SW 1271 (cell line): ENCODE results near the gene MAN1A1.
A peak's percentile ranks its signal among the peaks of the same experiment; 100 is the strongest.
"Not testable (repeated sequence)": the region's sequence is repeated elsewhere in the genome, so short reads cannot be mapped to it uniquely, and the experiment has no call there.

Experiments used
- DNase-seq, 2 experiments: peaks; one replicate each; lab custom pipeline; 2025; lab: John Stamatoyannopoulos, UW

The MAN1A1 gene

DNA sequence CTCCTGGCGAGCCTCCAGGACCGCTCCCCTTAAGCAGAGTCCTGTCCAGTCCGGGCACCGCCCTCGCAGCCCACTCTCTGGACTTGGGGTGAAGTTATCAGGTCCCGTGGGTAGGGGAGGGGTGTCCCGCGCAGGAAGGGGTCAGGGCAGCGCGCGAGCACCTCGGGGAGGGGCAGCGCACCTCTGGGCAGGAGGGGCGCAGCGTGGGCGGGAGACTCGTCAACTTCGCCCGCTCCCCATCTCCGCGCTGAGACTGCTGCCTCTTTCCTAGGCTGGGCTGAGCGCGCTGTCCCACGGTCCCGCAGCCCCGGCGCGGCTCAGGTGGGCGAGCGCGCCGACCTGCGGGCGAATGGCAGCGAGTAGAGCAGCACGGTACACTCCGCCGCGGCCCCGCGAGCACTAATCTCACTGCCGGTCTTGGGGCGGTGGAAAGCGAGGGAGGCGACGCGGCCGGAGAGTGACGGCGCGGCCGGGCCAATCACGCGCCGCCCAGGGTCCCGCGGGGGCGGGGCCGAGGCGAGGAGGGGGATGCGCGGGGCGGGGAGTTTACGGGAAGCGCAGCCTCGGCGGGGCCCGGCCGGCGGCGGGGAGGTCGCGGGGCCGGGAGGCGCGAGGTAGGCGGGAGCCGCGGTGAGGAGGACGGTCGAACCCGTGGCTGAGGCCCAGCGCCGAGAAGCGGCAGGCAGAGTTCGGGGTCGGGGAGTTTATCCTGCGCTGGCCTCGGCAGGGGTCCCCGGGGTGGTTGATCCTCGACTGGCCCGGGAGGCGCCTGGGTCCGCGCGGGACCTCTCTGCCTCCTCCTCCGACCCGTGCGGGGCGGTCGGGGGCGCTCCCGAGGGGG lies at the start of gene MAN1A1:
MAN1A1 (minus strand) TSS at position 401 of the 841 bp plus-strand sequence. CDS start 696 bp downstream, outside the sequence.
- DNase-seq, result peak; percentile 43 to 49

GRCh38 chr6:119395192-119395591 lies 45.6 kb upstream of the MAN1A1 start:
- no peak for DNase-seq

DNA sequence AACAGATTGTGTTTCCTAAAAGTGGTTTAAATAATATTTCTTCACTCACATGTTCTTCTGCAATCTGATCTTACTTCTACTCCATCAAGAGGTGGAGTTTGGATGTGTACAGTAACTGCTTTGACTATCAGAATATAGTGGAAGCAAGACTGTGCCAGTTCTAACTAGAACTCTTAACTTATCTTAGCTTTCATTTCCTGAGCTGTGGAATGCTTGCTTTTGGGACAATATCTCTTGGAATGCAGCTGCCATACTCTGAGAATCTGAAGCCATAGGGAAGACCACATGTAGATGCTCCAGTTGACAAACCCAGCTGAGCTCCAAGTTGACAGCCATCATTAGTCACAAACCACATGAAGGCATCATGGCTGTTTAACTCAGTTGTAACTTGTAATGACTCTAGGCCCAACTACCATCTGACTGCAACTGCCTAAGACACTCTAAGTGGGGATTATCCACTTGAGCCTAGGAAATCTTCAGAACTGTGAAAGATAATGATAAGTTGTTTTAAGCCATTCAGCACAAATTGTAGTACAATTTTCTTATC lies 40.8 kb upstream of the MAN1A1 start:
- DNase-seq, result no peak

DNA sequence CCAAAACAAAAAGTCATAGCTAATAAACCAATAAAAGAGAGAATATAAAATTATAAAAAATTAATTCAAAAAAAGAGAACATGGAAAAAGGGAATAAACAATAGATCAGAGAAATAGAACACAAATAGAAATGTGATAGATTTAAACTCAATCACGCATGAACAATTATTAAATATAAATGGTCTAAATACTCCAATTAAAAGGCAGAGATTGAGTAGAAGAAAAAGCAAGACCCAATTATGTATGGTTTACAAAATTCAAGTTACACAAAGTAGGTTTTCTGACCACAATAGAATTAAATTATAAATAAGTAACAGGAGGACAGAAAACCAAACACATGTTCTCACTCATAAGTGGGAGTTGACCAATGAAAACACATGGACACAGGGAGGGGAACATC lies 36.4 kb upstream of the MAN1A1 start:
- no peak for DNase-seq

- DNase-seq, result no peak
Measured at GRCh38 chr6:119384444-119384843, 34.9 kb upstream of the MAN1A1 start.

DNA sequence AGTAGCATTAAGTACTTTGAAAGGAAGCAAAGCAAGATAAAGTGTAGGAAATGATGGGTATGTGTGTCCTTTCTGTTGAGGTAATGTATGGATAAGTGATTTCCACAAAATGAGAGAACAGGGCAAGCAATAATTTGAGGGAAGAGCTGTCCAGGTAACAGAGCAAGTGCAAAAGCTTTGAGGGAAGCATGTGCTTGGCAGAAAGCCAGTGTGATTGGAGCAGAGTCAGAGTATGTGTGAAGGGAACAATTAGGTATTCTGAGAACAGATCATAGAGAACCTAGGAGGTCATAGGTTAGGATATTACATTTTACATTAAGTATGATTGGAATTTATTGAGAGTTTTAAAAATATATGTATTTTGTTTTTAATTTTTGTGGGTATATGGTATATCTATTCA lies 30.2 kb upstream of the MAN1A1 start:
- no peak for DNase-seq

DNA sequence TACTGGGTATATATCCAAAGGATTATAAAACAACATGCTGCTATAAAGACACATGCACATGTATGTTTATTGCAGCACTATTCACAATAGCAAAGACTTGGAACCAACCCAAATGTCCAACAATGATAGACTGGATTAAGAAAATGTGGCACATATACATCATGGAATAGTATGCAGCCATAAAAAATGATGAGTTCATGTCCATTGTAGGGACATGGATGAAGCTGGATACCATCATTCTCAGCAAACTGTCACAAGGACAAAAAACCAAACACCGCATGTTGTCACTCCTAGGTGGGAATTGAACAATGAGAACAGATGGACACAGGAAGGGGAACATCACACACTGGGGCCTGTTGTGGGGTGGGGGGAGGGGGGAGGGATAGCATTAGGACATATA lies 27.5 kb upstream of the MAN1A1 start:
- not testable (repeated sequence) for DNase-seq

GRCh38 chr6:119370080-119370479 lies 20.5 kb upstream of the MAN1A1 start:
- no peak for DNase-seq

GRCh38 chr6:119368921-119369320 lies 19.4 kb upstream of the MAN1A1 start:
- no peak for DNase-seq

DNA sequence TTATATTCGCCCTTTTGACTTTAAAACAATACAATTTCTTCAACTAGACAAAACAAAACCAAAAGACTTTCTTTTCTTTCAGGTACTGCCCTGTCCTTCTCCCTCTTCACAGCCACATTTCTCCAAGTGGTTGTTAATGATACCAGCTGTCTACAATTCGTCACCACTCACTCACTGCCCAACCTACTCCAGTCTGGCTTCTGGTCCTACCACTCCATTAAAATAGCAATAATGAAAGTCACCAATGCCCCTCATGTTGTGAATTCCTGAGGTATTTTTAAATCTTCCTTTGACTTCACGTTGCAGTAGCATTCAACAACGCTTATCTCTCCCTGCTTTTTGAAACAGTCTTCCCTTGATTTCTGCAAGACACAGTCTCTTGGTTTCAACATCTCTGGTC lies 11.6 kb upstream of the MAN1A1 start:
- DNase-seq, result no peak

GRCh38 chr6:119360262-119360915 lies 10.8 kb upstream of the MAN1A1 start:
- no peak for DNase-seq

GRCh38 chr6:119355890-119356289 lies 6.3 kb upstream of the MAN1A1 start:
- no peak for DNase-seq

GRCh38 chr6:119355157-119355556 lies 5.6 kb upstream of the MAN1A1 start:
- DNase-seq, result no peak

- DNase-seq, result no peak
Measured at GRCh38 chr6:119353696-119354095, 4.1 kb upstream of the MAN1A1 start.

- DNase-seq, result no peak
Measured at GRCh38 chr6:119352001-119352400, 2.4 kb upstream of the MAN1A1 start.

DNA sequence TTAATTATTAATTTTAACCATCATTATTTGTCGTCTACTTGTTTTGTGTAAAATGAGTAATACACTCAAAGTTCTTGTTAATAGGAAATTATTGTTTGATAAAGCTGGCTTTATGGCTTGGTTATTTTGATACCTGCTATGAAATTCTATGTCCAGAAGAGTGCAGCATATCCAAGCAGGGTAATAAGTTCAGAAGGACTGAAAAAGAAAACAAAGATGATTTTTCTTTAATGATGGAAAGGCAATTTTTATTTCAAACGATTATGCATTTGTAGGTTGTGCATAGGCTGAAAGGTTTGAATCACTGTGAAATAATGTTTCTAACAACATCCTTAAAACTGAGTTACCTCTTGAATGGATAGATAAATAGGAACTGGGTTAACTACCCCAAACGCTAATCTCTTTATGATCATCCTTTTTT lies 1.4 kb upstream of the MAN1A1 start:
- peak in 1 of 2 experiments; percentile 25 for DNase-seq

DNA sequence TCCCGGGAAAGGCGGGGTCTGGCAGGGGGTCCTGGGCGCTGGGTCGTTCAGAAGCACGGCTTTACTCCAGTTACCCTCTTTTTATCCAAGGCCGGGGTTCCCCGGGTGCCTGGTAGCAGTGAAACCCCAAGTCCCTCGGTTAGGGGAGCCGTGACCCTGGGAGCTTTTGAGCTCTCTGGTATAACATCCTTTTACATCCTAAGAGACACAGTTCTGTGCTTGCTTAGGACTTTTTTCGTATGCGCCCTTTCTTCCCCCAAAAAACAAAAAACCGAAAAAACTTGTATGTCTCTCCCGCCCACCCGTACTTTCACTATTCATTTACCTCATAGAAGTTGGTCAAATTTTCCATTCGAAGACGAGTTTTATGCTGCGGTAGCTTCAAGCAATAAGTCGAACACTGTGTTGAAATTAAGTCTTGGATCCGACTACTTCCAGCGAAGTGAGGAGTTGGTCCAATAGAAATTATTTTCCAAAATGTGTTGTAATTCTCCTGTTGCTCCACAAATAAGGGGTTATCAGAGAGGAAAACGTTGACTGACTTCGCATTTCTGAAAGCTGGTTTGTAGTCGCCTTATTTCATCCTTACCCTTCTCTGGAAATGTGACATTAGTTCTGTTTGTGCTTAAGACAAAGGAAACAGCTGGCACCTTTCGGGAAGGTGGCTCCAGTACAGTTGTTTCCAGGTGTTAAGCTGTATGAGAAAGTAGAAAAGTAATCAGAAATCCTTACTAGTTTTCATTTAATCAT lies 816 bp upstream of the MAN1A1 start:
- DNase-seq, result no peak

- DNase-seq, result no peak
Measured at GRCh38 chr6:119348748-119349360, 707 bp downstream of the MAN1A1 start.

DNA sequence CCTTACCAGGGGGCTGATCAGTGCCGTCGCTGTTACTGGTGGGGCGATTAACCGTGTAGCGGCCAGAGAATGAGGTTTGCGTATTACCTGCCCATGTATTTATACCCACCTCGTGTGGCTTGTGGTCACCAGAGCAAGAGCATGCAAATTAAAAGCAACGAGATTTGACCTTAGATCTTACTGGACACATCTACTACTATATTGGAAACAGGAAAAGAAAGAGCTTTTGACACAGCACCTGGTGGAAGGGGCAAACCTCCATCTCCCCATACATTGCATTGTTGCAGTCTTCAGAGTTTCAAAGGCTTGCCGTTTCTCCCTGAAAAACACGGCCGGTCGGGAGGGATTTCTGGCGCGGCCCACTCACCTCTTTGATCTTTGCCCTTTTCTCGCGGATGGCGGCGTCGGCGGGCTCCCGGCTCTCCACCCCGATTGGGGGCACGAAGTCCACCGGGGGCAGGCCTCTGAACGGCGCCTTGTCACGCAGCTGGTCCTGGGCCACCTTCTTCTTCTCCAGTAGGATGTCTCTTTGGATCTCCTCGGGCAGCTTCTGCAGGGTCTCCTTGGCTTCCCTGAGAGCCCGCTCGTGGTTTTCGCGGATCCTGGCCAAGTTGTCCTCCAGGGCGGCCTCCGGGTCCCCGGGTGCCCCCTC lies 1.3 kb downstream of the MAN1A1 start:
- DNase-seq, result no peak

DNA sequence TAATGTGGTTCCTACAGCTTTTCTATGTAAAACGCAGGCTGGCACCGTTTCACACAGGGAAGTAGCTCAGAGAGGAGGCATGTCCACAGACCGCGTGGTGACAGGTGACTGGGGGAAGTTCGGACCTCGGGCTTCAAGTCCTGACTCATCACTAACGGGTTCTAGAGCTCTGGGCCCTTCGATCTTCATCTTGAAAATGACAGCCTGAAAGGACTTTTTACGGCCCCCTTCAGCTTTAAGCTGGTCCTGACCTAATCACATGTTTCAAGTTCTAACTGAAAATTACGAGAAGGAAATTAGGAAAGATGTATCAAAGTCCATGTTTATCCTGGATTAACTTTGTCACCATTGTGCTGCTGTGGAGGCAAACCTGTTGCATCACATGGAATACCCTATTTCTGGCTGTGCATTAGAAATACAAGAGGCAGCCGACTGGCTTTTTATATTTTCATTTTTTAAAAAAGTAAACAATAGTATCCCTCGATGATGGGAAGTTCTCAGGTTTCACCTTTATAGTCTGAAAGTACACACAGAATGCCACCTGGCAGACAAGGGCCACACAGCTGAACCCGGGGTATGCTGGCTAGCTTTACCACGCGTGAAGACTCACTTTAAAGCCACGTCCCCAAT lies 2.0 kb downstream of the MAN1A1 start:
- no peak for DNase-seq

DNA sequence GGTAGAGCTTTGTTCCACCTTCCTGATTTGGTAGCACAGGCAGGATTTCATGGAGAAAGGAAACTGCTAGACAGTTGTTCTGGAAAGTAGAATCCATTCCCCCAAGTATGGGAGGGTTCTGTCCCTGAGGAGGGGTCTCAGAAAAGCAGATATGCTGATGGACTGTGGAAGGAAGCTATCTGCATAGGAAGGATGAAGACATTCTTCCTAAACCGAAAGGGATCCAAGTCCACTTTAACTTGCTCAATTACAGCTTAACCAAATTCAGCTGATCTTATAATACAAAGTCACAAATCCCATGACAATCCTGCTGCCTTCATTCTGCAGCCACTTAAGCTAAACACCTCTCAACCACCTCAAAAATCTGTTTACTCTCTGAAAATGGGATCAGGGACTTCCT lies 2.6 kb downstream of the MAN1A1 start:
- DNase-seq, result no peak
